ENCODE results near the gene COX5A.

Gene COX5A

GRCh38 chr15:74873036-74873755 lies 64.7 kb downstream of the COX5A start, which contains the start of gene SCAMP2:
Gene SCAMP2, minus strand, starts transcription at chr15:74873365. Its CDS starts 110 bp downstream, at chr15:74873255.
- DNase-seq (peak; percentile 92 to 93), ATAC-seq (peak; percentile 94)
- H3K9me3 Mint-ChIP-seq, result peaks cover 0 to 7% of the 10 kb centered on the region in 2 donors
- peak within 1 kb of the TSS; percentile 96 to 98 for H3K4me3 Mint-ChIP-seq
- peaks cover 68% of the 10 kb centered on the region for H3K4me1 Mint-ChIP-seq
- peak within 1 kb of the TSS; percentile 94 to 98 for H3K27ac Mint-ChIP-seq
- no peaks in the 10 kb centered on the region for H3K27me3 Mint-ChIP-seq

- Mint-ChIP-seq H3K27me3 (no peaks in the 10 kb centered on the region), H3K9me3 (peaks cover 0 to 7% of the 10 kb centered on the region in 2 donors), H3K27ac (peak overlapping the region; percentile 93 to 98), H3K4me1 (peaks cover 73% of the 10 kb centered on the region), H3K4me3 (peak overlapping the region; percentile 96 to 98)
- ATAC-seq (no peak), DNase-seq (no peak)
These were observed 65.2 kb downstream of the COX5A start for GRCh38 chr15:74872702-74873035.

DNA sequence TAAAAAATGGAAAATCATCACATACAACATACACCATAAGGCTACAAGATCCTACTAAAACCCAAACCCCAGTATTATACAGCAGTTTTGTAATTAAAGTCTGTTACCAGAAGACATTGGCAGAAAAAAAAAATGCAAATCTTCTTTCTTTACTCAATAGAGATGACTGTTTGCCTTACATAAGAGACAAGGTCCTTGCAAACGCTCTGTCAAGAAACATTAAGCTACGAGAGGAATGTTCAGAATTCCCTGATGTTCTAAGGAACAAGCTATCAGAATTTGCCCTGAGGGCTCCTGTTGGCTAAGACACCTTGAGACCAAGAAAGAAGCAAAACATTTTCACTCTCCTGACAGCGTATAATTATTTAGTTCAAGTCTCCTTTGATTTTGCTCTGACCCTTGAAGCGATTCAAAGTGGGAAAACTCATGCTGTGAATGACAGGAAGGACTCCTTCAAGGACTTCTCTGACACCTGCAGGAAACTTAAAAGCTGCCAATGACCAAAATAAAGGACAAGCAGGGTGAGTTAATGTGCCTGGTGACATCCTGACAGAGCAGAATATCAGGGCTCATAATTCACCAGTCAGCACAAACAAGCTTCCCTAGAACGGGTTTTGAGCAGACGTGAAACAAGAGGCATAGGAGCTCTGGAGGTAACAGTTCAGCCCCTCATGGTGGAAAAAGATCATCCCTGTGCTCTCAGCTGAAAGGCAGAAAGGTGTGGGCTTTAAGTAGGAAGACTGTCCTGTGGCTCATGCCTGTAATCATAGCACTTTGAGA lies 67.2 kb downstream of the COX5A start:
- Mint-ChIP-seq H3K27ac (peak overlapping the region; percentile 73 to 83), H3K27me3 (no peaks in the 10 kb centered on the region), H3K4me3 (peak overlapping the region; percentile 73 to 98), H3K4me1 (peaks cover 88% of the 10 kb centered on the region), H3K9me3 (peaks cover 0 to 7% of the 10 kb centered on the region in 2 donors)
- ATAC-seq (no peak), DNase-seq (no peak)
